ENCODE measurements around the gene PI4KA.

GRCh38 chr22:20659920-20660319 is 198.7 kb downstream of the PI4KA start:
- TF ChIP-seq, protein P1, sequence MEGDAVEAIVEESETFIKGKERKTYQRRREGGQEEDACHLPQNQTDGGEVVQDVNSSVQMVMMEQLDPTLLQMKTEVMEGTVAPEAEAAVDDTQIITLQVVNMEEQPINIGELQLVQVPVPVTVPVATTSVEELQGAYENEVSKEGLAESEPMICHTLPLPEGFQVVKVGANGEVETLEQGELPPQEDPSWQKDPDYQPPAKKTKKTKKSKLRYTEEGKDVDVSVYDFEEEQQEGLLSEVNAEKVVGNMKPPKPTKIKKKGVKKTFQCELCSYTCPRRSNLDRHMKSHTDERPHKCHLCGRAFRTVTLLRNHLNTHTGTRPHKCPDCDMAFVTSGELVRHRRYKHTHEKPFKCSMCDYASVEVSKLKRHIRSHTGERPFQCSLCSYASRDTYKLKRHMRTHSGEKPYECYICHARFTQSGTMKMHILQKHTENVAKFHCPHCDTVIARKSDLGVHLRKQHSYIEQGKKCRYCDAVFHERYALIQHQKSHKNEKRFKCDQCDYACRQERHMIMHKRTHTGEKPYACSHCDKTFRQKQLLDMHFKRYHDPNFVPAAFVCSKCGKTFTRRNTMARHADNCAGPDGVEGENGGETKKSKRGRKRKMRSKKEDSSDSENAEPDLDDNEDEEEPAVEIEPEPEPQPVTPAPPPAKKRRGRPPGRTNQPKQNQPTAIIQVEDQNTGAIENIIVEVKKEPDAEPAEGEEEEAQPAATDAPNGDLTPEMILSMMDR (IDR thresholded peaks at IDR 0.05; ENCODE audit: poor library complexity, severe bottlenecking): no peak
- TF ChIP-seq EP300 (conservative IDR thresholded peaks at IDR 0.05; ENCODE audit: poor library complexity, severe bottlenecking) (no peak), EZH2 (IDR thresholded peaks at IDR 0.05; ENCODE audit: borderline replicate concordance, insufficient read depth, low read length, poor library complexity, severe bottlenecking) (no peak), POLR2AphosphoS5 (IDR thresholded peaks at IDR 0.05) (no peak), RAD21 (conservative IDR thresholded peaks at IDR 0.05) (no peak), TAF1 (IDR thresholded peaks at IDR 0.05; ENCODE audit: low read depth) (no peak), MXI1 (conservative IDR thresholded peaks at IDR 0.05; ENCODE audit: poor library complexity, severe bottlenecking) (no peak), SMC3 (conservative IDR thresholded peaks at IDR 0.05; ENCODE audit: poor library complexity) (no peak)
- TF ChIP-seq, protein P2, sequence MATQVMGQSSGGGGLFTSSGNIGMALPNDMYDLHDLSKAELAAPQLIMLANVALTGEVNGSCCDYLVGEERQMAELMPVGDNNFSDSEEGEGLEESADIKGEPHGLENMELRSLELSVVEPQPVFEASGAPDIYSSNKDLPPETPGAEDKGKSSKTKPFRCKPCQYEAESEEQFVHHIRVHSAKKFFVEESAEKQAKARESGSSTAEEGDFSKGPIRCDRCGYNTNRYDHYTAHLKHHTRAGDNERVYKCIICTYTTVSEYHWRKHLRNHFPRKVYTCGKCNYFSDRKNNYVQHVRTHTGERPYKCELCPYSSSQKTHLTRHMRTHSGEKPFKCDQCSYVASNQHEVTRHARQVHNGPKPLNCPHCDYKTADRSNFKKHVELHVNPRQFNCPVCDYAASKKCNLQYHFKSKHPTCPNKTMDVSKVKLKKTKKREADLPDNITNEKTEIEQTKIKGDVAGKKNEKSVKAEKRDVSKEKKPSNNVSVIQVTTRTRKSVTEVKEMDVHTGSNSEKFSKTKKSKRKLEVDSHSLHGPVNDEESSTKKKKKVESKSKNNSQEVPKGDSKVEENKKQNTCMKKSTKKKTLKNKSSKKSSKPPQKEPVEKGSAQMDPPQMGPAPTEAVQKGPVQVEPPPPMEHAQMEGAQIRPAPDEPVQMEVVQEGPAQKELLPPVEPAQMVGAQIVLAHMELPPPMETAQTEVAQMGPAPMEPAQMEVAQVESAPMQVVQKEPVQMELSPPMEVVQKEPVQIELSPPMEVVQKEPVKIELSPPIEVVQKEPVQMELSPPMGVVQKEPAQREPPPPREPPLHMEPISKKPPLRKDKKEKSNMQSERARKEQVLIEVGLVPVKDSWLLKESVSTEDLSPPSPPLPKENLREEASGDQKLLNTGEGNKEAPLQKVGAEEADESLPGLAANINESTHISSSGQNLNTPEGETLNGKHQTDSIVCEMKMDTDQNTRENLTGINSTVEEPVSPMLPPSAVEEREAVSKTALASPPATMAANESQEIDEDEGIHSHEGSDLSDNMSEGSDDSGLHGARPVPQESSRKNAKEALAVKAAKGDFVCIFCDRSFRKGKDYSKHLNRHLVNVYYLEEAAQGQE (IDR thresholded peaks at IDR 0.05; ENCODE audit: borderline replicate concordance): no peak
